B cell (primary cell): ENCODE data around the gene TMC2.

Source experiments
- EZH2 ChIP-seq: IDR thresholded peaks from 2 replicates; pipeline ENCODE4 v1.6.1; 2012; ENCODE audit warnings: borderline replicate concordance, low read depth, mild to moderate bottlenecking, moderate library complexity, low read length; ENCODE audit not compliant: insufficient read depth, poor library complexity, severe bottlenecking
- TF ChIP-seq, protein P1 (sequence below): fragments of 200-600 bp; IDR thresholded peaks from one replicate; pipeline ENCODE4 v1.8.0; 2022; ENCODE audit warnings: antibody characterized with exemption, mild to moderate bottlenecking

DNA sequence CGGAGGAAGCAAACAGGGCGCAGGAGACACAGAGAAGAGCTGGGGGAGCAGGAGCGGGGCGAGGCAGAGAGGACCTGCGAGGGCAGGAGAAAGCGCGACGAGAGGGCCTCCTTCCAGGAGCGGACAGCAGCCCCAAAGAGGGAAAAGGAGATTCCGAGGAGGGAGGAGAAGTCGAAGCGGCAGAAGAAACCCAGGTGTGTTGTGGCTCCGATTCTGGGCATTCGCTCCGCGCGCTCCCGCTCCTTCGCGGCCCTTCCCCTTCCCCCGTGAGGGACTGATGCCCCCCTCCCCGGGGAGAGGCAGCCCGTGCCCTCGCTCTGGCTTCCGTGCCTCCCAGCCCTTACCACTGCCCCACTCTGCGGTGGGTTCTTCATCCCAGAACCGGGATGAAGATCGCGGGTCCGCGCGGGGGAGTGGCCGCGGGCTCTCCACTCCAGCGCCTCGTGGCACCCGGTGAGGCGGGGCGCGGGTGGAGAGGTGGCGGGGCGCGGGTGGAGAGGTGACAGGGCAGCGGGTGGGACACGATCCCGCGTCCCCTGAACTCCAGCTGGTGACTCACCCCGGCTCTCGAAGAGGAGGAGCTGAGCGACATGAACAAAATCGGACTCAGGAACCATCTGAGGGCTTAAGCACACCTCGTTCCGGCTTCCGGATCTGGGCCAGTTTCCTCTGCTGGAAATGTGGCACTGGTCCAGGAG is 22.4 kb downstream of the TMC2 start:
- TF ChIP-seq, protein P1, sequence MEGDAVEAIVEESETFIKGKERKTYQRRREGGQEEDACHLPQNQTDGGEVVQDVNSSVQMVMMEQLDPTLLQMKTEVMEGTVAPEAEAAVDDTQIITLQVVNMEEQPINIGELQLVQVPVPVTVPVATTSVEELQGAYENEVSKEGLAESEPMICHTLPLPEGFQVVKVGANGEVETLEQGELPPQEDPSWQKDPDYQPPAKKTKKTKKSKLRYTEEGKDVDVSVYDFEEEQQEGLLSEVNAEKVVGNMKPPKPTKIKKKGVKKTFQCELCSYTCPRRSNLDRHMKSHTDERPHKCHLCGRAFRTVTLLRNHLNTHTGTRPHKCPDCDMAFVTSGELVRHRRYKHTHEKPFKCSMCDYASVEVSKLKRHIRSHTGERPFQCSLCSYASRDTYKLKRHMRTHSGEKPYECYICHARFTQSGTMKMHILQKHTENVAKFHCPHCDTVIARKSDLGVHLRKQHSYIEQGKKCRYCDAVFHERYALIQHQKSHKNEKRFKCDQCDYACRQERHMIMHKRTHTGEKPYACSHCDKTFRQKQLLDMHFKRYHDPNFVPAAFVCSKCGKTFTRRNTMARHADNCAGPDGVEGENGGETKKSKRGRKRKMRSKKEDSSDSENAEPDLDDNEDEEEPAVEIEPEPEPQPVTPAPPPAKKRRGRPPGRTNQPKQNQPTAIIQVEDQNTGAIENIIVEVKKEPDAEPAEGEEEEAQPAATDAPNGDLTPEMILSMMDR: no peak
- TF ChIP-seq EZH2: no peak
